Esophagus muscularis mucosa (tissue), 4 donors: ENCODE data around the gene ATP10B.

Experiments used
- EP300 ChIP-seq: sonication (generic); formaldehyde crosslinking; IDR thresholded peaks from one replicate; pipeline ENCODE4 v1.6.1; 2017; ENCODE audit warnings: antibody characterized with exemption
- POLR2A ChIP-seq: fragments of 450-650 bp; IDR thresholded peaks from one replicate; pipeline ENCODE4 v1.6.1; 2017; ENCODE audit warnings: antibody characterized with exemption, moderate library complexity, mild to moderate bottlenecking, low read depth
- POLR2AphosphoS5 ChIP-seq, 2 donors: sonication (generic); formaldehyde crosslinking; IDR thresholded peaks; one replicate each; pipeline ENCODE4 v1.6.1; 2017; ENCODE audit warnings: antibody characterized with exemption in 2 of 2
- TF ChIP-seq, protein P1 (sequence below), 3 experiments: fragments of 200-600 bp in 2 of 3; fragments of 450-650 bp in 1 of 3; sonication (generic) in 2 of 3; IDR thresholded peaks; one replicate each; pipeline ENCODE4 v1.5.1; 2017 to 2019; ENCODE audit warnings: antibody characterized with exemption in 3 of 3, mild to moderate bottlenecking in 2 of 3, moderate library complexity in 1 of 3

DNA sequence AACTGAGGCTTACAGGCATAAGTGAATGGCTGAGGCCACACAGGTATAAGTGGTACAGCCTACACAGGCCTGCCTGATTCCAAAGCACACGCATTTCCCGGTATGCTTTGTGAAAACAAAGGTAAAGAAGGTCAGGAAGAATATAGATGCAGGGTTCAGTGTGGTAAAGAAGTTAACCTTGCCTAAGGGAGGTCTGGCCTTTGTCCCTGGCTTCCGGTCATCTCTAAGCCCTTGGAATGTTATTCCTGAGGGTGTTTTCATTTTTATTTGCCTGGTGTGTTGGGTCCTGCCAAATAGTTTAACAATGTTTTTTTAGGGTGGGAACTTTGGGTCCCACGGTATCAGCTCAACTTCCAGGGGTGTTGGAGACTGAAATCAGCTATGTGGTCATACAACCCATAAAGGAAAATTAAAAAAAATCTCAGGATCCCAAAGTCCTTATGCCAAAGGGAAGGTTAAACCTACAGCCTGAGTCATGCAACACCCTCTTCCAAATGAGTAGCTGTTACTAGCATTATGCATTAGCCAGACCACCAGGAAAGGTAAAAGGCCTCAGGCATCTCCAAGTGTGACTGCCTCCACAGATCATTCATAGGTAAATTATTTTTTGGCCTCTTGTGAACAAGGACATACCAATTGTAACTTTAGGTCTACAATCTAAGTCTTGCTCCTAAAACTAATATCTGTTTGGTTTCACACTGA, 124.6 kb downstream of the ATP10B start:
- TF ChIP-seq, protein P1, sequence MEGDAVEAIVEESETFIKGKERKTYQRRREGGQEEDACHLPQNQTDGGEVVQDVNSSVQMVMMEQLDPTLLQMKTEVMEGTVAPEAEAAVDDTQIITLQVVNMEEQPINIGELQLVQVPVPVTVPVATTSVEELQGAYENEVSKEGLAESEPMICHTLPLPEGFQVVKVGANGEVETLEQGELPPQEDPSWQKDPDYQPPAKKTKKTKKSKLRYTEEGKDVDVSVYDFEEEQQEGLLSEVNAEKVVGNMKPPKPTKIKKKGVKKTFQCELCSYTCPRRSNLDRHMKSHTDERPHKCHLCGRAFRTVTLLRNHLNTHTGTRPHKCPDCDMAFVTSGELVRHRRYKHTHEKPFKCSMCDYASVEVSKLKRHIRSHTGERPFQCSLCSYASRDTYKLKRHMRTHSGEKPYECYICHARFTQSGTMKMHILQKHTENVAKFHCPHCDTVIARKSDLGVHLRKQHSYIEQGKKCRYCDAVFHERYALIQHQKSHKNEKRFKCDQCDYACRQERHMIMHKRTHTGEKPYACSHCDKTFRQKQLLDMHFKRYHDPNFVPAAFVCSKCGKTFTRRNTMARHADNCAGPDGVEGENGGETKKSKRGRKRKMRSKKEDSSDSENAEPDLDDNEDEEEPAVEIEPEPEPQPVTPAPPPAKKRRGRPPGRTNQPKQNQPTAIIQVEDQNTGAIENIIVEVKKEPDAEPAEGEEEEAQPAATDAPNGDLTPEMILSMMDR (IDR thresholded peaks at IDR 0.05): no peak
- TF ChIP-seq POLR2A: no peak
- no peak for TF ChIP-seq POLR2AphosphoS5 (IDR thresholded peaks at IDR 0.05)
- TF ChIP-seq EP300: no peak
